Measurements from ENCODE around the gene DCUN1D4.

The DCUN1D4 gene

DNA sequence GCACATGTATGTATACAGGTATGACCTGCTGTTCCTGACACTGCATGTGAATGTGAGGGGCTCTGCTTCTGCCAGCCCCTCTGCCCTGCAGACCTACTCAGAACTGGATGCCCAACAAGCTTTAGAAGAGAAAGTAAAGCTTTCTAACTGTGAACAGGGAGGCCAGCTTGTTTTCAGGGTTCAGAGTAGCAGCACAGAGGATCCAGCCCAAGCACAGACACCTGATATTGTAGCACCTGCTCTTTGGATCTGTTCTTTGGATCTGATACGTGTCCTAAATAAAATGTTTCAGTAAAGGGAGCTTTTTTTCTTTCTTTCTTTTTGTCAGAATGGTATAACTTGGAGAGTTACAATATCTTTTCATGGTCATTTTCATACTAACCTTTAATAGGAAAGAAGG, 19.2 kb downstream of the DCUN1D4 start:
- H3K4me3 ChIP-seq (replicated peaks; ENCODE audit: low read depth, low read length) = no peak overlapping the region
- TF ChIP-seq, protein P1, sequence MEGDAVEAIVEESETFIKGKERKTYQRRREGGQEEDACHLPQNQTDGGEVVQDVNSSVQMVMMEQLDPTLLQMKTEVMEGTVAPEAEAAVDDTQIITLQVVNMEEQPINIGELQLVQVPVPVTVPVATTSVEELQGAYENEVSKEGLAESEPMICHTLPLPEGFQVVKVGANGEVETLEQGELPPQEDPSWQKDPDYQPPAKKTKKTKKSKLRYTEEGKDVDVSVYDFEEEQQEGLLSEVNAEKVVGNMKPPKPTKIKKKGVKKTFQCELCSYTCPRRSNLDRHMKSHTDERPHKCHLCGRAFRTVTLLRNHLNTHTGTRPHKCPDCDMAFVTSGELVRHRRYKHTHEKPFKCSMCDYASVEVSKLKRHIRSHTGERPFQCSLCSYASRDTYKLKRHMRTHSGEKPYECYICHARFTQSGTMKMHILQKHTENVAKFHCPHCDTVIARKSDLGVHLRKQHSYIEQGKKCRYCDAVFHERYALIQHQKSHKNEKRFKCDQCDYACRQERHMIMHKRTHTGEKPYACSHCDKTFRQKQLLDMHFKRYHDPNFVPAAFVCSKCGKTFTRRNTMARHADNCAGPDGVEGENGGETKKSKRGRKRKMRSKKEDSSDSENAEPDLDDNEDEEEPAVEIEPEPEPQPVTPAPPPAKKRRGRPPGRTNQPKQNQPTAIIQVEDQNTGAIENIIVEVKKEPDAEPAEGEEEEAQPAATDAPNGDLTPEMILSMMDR (IDR thresholded peaks at IDR 0.05; ENCODE audit: low read length, missing control alignments) = no peak
- no peak for DNase-seq (ENCODE audit: low read depth)

DNA sequence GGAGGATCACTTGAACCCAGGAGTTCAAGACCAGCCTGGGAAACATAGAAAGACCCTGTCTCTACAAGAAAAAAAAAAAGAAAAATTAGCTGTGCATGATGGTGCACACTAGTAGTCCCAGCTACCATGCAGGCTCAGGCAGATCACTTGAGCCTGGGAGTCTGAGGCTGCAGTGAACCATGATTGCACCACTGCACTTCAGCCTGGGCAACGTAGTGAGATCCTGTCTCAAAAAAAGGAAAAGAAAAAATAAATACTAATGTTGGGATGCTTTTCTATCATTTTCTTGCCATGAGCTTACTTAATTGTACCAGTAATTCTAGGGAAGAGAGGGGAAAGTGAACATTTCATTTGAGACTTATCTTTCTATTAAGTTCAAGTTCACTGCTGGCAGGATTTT, 19.8 kb downstream of the DCUN1D4 start:
- no peak for DNase-seq (ENCODE audit: low read depth)
- TF ChIP-seq, protein P1 (IDR thresholded peaks at IDR 0.05; ENCODE audit: low read length, missing control alignments) = no peak
- H3K4me3 ChIP-seq (replicated peaks; ENCODE audit: low read depth, low read length) = no peak overlapping the region

DNA sequence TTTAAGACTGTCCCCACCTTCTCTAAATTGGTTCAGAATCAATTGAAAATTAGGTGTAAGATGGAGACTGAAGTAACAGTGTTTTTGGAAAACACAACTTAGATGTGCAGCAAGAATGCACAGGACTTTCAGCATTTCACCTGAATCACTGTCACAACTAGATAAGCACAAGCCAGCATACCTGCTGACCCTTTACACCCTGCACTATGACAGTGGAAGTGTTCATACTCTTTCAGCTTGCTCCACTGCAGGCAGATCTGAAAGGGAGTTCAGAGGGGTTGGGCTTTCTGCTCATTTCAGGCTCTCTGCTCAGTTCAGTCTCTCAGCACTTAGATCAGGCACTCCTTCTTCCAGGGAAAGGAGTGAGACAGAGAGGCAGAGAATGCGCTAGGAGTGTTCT, 22.8 kb downstream of the DCUN1D4 start:
- H3K4me3 ChIP-seq (replicated peaks; ENCODE audit: low read depth, low read length) = no peak overlapping the region
- DNase-seq (ENCODE audit: low read depth) = no peak
- TF ChIP-seq, protein P1 (IDR thresholded peaks at IDR 0.05; ENCODE audit: low read length, missing control alignments) = no peak

DNA sequence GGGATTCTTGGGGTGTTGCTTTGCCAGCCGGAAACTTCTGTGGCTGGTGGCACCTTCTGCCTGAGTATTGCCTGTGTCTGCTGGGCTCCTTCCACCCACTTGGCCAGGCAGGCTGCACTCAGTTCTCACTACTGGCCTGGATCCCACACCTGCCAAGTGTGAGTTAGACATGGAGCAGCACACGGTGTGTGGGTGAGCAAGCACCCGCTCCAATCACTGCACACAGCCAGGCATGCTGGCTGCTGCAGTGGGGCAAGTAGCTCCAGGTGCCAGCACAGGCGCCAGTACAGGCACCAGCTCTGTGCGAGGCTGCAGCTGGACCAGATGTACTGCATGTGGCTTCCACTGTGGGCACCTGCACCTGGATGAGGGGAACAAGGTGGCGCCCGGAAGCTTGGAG, 23.9 kb downstream of the DCUN1D4 start:
- TF ChIP-seq, protein P1 (IDR thresholded peaks at IDR 0.05; ENCODE audit: low read length, missing control alignments) = no peak
- no peak overlapping the region for H3K4me3 ChIP-seq (replicated peaks; ENCODE audit: low read depth, low read length)
- no peak for DNase-seq (ENCODE audit: low read depth)

DNA sequence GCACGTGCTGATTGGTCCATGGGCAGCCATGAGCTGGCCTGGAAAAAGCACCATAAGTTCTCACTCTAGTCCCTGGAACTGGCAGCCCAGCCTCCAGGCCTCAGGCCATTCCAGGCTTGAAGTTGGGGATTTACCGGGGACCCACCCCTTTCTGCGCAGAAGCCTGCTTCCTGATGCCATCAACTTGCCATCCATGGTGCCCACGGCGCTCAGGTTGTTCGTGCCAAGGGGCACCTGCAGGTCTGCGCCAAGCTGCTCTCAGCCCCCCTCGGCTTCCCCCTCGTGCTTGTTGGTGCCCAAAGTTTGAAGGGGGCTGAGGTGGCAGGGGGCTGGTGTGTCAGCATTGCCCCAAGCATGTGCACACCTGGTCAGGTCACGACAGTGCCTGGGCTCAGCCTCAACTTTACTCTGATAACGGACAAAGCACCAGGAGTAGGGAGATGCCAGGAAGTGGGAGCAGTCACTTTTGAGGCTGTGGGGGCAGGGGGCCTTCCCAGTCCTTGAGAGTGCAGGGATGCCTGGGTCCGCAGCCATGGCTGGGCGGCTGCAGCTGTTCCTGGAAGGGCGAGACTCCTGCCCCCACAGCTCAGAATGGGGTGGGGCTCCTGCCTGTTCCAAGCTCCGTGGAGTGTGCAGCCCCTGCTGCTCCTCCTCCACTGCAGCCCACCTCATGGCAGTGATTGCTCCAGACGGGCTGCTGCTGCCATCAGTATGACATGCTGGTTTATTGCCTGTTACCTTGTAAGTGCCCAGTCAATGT, 24.9 kb downstream of the DCUN1D4 start:
- DNase-seq (ENCODE audit: low read depth) = no peak
- TF ChIP-seq, protein P1 (IDR thresholded peaks at IDR 0.05; ENCODE audit: low read length, missing control alignments) = no peak

DNA sequence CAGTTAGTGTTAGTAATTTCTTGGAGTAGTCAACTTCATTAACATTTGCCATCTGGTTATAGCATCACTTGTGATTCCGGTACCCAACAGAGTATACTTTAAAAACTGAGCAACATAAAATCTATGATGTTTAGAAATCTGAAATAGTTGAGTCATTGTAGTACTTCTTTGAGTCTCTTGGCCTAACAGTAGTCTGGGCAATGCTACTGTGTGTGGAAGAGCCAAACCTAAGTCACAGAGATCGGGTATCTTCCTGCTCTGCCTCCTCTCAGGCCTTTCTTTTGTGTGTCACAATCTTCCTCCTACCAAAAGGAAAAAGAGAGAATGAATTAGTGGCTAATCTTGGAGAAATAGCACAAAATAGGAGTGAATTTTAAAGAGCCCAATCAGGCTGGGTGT, 25.5 kb downstream of the DCUN1D4 start:
- TF ChIP-seq, protein P1 (IDR thresholded peaks at IDR 0.05; ENCODE audit: low read length, missing control alignments) = no peak
- DNase-seq (ENCODE audit: low read depth) = no peak
- no peak overlapping the region for H3K4me3 ChIP-seq (replicated peaks; ENCODE audit: low read depth, low read length)

More for the DNA sequence above, 24.9 kb downstream of the DCUN1D4 start:
- H3K4me3 ChIP-seq (replicated peaks; ENCODE audit: low read depth, low read length) = no peak overlapping the region
